HG03521 (cell line): ENCODE results near the gene CCDC14.
"Not testable (repeated sequence)": the region's sequence is repeated elsewhere in the genome, so short reads cannot be mapped to it uniquely, and the experiment has no call there.

Experiments used
- ATAC-seq: cut with Tn5 transposase; IDR thresholded peaks from one replicate; pipeline ENCODE4 v1.9.1; 2021; ENCODE audit warnings: mild to moderate bottlenecking, moderate library complexity; ENCODE audit not compliant: unreplicated experiment

CCDC14 gene

GRCh38 chr3:123967260-123967659, 6.2 kb upstream of the CCDC14 start:
- ATAC-seq, result not testable (repeated sequence)

- not testable (repeated sequence) for ATAC-seq
Measured at GRCh38 chr3:123966799-123967198, 5.8 kb upstream of the CCDC14 start.

GRCh38 chr3:123964793-123965192, 3.8 kb upstream of the CCDC14 start:
- ATAC-seq, result not testable (repeated sequence)

- no peak for ATAC-seq
Measured at GRCh38 chr3:123961508-123961856, 453 bp upstream of the CCDC14 start.

GRCh38 chr3:123953735-123954134, 7.3 kb downstream of the CCDC14 start:
- no peak for ATAC-seq

GRCh38 chr3:123952844-123953520, 8.0 kb downstream of the CCDC14 start:
- no peak for ATAC-seq

GRCh38 chr3:123951522-123952447, 9.2 kb downstream of the CCDC14 start:
- ATAC-seq, result no peak

GRCh38 chr3:123949641-123950040, 11.4 kb downstream of the CCDC14 start:
- no peak for ATAC-seq

- ATAC-seq, result no peak
Measured at GRCh38 chr3:123948449-123948848, 12.6 kb downstream of the CCDC14 start.

GRCh38 chr3:123947482-123947881, 13.5 kb downstream of the CCDC14 start:
- no peak for ATAC-seq

GRCh38 chr3:123941542-123941941, 19.5 kb downstream of the CCDC14 start:
- no peak for ATAC-seq

GRCh38 chr3:123941121-123941520, 19.9 kb downstream of the CCDC14 start:
- no peak for ATAC-seq

GRCh38 chr3:123939706-123940105, 21.3 kb downstream of the CCDC14 start:
- no peak for ATAC-seq

- no peak for ATAC-seq
Measured at GRCh38 chr3:123936400-123936799, 24.6 kb downstream of the CCDC14 start.

GRCh38 chr3:123935830-123936229, 25.2 kb downstream of the CCDC14 start:
- ATAC-seq, result no peak

GRCh38 chr3:123934250-123934649, 26.8 kb downstream of the CCDC14 start:
- ATAC-seq, result no peak

- ATAC-seq, result no peak
Measured at GRCh38 chr3:123930445-123930844, 30.6 kb downstream of the CCDC14 start.

- ATAC-seq, result no peak
Measured at GRCh38 chr3:123929325-123929724, 31.7 kb downstream of the CCDC14 start.

- no peak for ATAC-seq
Measured at GRCh38 chr3:123926396-123926795, 34.6 kb downstream of the CCDC14 start.

- ATAC-seq, result no peak
Measured at GRCh38 chr3:123920868-123921267, 40.2 kb downstream of the CCDC14 start.

GRCh38 chr3:123920383-123920782, 40.6 kb downstream of the CCDC14 start:
- no peak for ATAC-seq

- no peak for ATAC-seq
Measured at GRCh38 chr3:123919353-123919752, 41.7 kb downstream of the CCDC14 start.
